ENCODE data around the gene WNK2.

The WNK2 gene

GRCh38 chr9:93295456-93296076, 111.6 kb downstream of the WNK2 start:
- TF ChIP-seq CTCF (conservative IDR thresholded peaks at IDR 0.05; ENCODE audit: control insufficient read depth, insufficient read depth, low read depth, low read length), result no peak
- H3K4me3 ChIP-seq (ENCODE audit: control insufficient read depth, low read depth, low read length), result no peak overlapping the region
- no peak for DNase-seq (ENCODE audit: low read depth)

GRCh38 chr9:93296889-93297480, 113.0 kb downstream of the WNK2 start:
- no peak overlapping the region for H3K4me3 ChIP-seq (ENCODE audit: control insufficient read depth, low read depth, low read length)
- TF ChIP-seq CTCF (conservative IDR thresholded peaks at IDR 0.05; ENCODE audit: control insufficient read depth, insufficient read depth, low read depth, low read length), result no peak
- DNase-seq (ENCODE audit: low read depth), result no peak

- H3K4me3 ChIP-seq (ENCODE audit: control insufficient read depth, low read depth, low read length), result no peak overlapping the region
- no peak for DNase-seq (ENCODE audit: low read depth)
- no peak for TF ChIP-seq CTCF (conservative IDR thresholded peaks at IDR 0.05; ENCODE audit: control insufficient read depth, insufficient read depth, low read depth, low read length)
Measured at GRCh38 chr9:93297659-93298497, 113.9 kb downstream of the WNK2 start.

- no peak for TF ChIP-seq CTCF (conservative IDR thresholded peaks at IDR 0.05; ENCODE audit: control insufficient read depth, insufficient read depth, low read depth, low read length)
- no peak overlapping the region for H3K4me3 ChIP-seq (ENCODE audit: control insufficient read depth, low read depth, low read length)
- DNase-seq (ENCODE audit: low read depth), result no peak
Measured at GRCh38 chr9:93298498-93299417, 114.8 kb downstream of the WNK2 start.

GRCh38 chr9:93299418-93300174, 115.7 kb downstream of the WNK2 start:
- DNase-seq (ENCODE audit: low read depth), result no peak
- no peak for TF ChIP-seq CTCF (conservative IDR thresholded peaks at IDR 0.05; ENCODE audit: control insufficient read depth, insufficient read depth, low read depth, low read length)
- no peak overlapping the region for H3K4me3 ChIP-seq (ENCODE audit: control insufficient read depth, low read depth, low read length)
